Activated T-cell treated with anti-CD3 and anti-CD28 coated beads, Interleukin-2, amount 50 U/mL, for 1 hour (primary cell): ENCODE results near the gene TBX4.
"Not testable (repeated sequence)": the region's sequence is repeated elsewhere in the genome, so short reads cannot be mapped to it uniquely, and the experiment has no call there.

Experiments
- DNase-seq: peaks from one replicate; pipeline ENCODE4 v3.0.0-alpha.2; 2020

Gene TBX4

DNA sequence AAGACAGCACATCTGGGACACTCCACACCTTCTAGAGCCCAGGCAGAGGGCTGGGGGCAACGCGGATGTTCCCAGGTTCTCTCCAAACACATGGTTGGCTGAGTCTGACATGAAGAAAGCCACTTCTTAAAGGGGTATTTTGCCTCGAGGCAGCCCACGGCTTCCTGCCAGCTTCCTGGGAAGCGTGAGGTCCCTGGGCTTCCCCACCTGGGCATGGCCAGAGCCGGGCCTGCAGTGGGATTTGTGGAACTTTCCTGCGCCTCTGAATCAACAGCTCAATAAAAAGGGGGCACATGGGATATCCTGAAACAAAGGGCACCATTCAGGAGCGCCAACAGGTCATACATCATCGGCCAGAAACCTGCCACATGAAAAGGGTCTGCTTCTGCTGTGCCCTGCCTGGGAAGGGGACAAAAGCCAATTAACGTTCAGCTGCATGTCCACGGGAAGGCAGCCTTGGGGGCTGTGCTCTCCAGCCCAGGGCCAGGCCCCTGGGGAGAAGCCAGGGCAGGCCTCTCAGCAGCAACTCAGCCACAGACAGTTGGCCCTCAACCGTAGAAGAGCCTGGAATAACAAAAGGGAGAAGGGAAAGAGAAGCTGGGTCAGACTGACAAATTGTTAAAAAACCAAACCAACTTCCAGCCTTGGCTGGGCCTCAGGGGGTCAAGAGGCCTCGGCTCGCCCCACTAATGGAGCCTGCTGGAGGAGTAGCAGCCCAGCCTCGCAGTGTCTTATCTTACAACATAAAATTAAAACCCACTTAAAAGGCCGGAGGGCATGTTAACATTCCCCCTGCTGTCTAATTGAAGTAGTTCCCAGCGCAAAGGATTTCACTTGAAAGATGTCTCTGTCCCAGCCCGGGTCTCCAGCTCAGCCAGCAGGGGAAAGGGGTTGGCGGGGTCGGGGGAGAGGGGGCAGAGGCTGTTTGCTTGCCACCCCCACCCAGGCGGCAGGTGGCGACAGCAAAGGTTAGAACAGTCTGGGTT, 34.2 kb downstream of the TBX4 start:
- no peak for DNase-seq

DNA sequence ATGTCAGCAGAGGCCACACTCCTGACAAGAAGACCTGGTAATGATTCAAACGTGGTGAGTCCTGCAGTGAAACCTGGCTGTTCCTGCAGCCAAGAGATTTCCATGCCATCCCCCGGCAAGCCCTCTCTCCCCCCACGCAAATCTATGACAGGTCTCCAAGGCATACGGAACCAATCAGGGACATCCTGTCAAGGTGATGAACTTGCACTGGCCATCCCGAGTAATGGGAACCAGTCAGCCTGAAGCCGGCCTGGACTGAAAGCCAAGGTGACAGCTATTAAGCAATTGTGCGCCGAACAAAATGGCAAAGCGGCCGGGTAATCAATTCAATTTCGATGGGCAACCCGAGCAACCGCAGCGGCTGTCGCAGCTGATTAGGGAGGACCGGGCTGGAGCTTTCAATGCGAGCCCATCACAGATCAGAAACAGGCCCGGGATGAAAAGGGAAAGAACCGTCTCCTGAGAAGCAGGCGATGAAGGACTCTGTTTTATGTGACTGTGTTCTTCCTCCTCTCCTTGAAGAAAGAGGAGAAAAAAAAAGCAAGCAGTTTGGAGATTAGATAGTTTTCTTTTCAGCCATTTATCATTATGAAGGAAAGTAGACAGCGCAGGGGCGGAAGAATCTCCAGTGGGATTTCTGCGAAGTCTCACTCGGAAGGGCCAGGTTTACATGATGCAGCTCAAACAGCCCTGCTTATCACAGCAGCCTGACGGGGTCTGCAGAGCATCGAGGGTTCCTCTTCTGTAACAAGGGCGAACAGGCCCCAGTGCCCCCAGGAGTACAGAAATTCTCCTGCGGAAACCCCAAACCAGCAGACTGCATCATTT, 35.2 kb downstream of the TBX4 start:
- no peak for DNase-seq

DNA sequence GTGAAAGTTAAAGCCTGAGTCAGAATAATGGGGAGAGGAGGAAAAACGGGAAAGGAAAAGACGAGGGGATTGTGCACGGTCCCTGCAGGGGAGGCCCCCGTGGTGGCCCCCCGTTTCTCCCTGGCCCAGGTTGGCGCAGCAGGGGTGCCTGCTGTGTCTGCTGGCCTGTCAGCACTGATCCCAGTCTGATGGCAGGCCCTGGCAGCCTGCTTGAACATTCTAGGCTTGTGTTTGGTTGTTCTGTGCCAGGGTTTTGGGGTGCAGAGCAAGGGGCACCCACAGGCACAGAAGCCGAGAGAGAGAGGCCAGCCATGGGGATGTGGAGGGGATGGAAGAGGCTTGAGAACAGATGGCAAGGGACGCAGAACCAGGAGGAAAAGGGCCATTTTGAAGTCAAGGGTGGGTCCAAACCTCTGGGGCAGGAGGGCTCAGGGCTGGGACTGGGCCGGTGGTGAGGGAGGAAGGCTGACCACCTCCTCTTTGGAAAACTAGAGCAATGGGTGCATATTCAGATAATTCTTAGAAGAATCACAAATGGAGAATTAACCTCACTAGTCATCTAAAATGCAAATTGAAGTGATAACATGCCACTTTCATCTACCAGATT, 35.9 kb downstream of the TBX4 start:
- no peak for DNase-seq

DNA sequence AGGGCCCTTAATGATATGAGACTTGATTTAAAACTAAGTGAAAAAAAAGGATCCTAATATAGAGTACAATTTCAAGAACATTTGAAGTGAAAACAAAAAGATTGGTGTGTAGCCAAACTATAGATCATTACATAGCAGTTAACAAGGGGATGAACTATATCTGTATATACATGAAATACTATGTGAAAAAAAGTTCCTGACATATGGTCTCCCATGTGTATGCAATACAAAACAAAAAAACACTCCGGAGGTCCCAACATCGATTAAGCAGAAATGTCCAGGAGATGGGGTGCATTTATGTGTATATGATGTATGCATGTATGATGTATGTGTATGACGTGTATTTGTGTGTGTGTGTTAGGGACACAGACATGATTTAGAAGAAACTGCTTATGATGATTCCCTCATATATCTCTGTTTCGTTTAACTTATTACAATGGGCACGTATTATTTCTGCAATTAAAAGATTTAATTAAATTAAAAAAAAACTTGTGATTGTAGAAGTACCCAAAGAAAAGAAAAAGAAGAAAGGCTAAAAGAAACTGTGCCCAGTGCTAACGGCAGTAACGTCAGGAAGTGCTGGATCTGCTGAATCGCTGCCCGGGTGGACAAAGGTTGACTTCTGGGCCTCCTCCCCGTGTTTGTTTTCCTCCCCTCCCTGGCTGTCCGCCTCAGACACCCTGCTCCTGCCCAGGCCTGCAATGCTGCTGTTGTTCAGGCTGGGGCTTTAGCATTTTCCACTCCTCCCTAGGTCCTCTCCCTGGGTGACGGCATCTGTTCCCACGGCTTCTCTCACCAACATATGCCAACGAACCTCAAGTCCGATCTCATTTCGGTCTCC, 36.9 kb downstream of the TBX4 start:
- no peak for DNase-seq

DNA sequence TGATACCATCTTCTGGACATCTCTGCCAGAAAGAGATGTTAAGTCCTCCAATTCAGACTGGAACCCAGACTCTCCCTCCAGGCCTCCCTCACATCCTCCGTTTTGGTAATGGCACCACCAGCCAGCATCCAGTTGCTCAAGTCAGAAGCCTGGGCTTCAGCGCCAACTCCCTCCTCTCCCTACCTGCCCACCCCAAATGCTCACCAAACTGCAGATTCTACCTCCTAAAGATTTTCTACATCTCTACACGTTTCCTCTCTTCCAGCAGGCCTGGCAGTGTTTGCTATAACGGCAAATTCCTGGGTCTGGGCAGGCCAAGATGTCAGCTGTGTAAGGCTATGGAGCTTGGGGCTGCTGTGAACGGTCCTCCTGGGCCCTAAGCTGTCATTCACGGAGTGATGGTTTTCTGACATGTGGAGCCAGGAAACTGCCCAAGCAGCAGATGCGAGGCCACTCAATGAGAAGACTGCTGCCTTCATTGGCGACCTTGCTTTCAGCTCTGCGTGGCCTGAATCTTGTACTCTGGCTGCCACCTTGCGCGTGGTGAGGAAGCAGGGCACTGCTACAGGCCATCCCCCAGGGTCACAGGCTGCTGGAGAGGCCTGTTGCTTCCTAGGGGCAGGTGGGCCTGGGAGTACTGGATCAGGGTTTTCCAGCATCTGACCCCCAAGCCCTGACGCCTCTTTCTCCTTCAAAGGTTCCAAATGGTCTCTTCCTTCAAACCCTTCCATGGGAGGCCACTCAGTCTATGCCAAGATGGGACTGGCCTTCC, 37.7 kb downstream of the TBX4 start:
- DNase-seq = no peak

DNA sequence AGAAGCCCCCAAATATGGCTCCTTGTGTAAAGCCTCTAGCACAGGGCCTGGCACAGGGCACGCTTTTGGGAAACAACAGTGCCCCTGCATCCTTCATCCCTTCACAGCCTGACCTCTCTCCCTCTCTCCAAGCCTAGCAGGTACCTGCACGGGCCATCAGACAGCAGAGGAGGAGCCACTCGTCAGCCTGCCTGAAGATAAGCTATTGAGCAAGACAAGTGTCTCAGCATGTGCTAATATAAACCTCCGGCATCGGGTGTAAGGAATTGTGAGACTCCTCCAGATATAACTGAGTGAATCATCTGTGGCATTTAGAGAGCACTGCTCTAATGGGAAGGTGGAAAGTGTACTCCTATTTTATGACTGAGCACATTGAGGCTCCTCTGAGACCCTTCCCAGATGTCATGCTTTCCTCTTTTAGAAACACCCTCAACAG, 38.3 kb downstream of the TBX4 start:
- DNase-seq = no peak

DNA sequence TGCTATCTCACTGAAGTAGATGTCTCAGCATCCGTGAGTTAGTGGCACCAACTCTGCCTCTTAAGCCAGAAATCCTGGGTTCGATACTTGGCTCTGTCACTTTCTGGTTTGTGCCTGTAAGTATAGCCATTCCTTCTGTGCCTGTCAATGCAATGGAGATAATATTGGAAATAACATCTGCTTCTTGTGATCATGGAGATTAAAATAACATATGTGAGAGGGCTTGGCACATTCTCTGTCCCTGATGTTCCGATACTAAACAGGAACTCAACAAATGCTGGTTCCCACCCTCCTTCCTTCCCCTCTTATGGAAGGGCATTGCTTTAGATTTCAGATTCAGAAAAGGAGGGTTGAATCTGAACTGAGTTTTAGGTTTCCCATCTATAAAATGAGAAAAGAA, 39.8 kb downstream of the TBX4 start:
- no peak for DNase-seq

DNA sequence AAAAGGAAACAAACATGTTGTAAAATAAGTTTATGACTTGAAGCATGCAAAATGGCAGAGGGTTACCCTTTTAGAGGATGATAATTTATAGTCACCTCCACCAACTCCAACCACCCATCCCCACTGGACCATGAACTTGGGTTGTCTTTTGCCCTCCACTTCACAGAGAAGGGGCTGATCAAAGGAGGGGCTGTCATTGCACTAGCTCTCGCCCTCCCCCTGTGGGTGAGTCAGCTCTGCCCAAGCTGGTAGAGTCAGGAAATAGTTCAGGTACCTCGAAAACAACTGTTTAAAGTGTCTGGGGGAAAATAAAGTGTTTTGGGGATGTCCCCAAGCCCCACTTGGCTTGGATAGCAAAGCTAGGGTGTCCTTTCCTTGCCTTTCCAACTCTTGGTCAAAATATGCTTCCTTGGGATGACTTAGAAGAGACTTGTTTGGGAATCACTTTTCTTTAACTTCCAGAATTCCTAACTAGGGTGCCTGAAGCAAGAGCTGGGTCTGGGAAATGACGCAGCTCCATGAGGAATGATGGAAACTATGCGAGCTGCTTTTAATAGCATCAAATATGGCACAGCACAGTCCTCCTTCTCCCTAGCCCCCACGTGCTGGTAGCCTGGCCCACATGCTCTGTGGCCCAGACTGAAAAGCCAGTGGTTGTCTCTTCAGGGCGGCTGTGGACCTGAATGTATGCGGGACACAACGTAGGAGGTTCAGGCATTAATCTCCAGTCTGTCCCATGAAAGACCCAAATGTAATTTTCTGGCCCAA, 40.7 kb downstream of the TBX4 start:
- DNase-seq = no peak

DNA sequence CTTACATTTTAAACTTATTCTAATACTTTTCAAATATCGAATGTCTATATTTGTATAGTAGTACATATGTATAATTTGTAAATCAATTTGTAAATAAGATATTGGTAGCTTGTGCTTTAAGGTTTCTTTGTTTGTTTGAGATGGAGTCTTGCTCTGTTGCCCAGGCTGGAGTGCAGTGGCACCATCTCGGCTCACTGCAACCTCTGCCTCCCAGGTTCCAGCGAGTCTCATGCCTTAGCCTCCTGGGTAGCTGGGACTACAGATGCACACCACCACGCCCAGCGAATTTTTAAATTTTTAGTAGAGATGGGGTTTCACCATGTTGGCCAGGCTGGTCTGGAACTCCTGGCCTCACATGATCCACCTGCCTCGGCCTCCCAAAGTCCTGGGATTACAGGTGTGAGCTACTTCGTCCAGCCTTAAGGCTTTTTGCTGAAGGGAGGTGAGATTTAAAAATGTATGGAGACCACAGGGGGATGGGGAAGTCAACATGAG, 41.7 kb downstream of the TBX4 start:
- DNase-seq = not testable (repeated sequence)

DNA sequence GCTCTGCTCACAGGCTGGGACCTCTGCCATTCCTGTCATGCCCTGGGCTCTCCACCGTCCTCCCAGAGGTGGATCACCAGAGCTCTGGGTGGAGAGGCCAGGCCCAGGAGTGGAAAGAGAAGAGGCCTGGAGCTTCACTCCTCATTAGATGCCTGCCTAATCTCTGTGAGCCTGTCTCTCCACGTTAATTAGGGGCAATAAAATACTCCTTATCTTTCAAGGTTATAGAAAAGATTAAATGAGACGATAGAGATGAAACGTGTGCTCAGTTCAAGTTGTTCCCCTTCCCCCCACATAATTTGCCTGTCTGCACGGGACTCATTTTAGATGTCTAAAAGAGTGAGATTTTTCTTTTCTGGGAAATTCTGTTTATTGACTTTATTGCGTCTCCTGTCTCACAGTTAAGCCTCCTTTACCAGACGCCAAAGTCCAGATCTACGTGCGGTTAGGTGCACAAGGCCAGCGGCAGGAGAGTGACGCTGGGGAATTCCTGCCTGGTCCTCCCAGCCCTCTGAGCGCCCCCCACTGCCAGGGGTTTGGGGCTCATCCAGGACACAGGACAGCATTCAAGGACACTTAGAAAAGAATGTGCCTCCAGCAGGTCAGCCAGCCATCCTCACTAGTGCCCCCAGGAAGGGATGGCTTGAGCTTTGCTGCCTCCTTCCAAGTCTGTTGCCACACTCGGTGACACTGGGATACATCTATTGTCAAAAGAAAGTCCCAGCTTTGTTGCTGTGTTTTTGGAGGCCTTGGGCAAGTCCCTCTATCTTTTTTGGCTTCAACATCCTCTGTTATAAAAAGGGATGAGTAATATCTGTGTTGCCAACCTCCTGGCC, 42.3 kb downstream of the TBX4 start:
- DNase-seq = no peak

DNA sequence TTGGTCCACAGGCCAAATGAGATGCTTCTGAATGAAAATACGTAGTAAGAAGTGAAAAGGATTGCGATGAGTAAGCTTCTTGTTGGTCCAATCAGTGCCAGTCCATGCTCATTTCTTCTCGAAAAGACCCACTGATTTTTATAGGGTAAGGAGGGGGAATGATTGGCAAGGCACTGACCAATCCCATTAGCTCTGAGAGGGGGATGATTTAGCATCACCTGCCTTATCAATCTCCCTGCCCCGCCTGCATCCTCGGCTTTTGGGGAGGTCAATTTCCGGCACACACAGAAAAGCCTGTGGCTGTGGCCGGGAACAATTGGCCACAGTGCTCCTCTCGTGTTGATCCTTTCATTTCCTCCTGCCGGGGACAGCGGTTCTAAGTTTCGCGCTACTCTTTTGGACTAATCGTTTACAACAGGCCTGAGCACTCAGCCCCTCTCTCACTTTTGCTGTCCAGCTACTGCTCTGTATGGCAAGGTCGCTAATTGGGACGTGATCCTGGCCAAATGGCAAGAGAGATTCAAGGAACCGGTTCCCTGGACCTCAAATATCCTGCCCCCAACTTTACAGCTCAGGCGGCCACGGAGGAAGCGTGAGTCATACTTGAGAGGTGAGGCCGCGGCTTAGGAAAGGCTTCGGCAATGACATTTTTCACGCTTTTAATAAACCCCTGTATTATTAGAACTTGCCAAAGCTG, 43.1 kb downstream of the TBX4 start:
- DNase-seq = no peak

DNA sequence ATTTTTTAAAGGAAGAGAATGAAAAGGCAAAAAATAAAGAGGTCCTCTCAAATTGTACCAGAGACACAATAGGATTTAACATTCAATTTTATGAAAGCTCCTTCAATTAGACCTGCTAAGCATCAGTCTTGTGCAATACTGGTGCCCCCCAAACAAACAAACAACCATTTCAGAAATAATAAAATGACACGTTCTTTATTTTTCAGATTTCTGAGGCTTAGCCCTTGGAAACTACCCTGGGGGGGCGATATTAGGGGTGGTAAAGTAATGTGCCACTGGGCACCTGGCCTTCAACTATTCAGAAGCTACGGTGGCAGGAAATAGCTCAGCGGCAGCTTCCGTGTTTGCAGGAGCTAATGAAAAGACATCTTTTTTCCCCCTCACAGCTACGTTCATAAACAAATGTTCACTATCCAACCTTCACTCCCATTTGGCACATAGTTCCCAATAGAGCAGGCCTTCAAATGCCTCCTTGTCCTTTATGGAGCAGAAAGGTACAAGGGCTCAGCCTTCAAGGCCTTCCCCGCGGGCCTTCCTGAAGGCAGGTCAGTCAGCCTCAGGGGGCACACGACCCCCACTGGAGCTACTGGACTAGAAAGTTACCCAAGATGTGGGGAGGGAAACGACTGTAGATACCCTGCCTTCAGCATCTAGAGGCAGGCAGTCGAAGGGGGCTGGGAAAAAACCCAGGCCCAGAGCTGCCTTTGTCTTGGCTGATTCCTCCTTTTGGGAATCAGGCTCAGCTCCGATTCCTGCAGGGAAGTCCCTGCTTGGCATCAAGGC, 44.1 kb downstream of the TBX4 start:
- DNase-seq = no peak

DNA sequence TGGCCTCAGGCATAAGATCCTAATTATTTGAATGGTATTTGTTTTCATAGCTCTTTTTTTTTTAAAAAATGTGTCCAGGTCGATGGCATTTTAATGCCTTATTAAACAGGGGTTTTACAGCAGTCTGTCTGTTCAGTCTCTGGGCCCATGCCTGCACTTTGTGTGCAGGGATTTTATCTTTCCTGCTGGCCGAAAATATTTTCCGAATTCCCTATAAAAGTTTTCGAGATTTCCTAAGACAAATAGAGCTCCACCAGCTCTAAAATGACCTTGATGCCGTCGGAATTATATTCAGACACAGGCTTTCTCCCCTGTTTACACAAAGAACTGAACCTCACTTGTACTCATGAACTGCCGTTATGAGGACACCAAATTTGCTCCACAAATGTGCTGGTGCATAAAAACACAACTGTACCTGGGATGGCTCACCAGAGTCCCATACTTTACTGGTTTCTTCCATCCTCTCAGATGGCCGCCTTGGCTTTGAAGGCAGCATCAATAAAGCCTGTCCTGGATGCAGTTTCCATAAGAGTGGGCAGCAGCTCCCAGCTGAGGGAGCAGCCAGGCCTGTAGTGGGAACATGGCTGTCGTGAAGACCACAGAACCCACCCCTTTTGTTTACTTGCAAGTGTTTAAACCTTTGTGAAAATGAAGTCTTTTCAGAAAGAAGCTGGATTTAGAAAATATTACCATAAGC, 44.9 kb downstream of the TBX4 start:
- no peak for DNase-seq

DNA sequence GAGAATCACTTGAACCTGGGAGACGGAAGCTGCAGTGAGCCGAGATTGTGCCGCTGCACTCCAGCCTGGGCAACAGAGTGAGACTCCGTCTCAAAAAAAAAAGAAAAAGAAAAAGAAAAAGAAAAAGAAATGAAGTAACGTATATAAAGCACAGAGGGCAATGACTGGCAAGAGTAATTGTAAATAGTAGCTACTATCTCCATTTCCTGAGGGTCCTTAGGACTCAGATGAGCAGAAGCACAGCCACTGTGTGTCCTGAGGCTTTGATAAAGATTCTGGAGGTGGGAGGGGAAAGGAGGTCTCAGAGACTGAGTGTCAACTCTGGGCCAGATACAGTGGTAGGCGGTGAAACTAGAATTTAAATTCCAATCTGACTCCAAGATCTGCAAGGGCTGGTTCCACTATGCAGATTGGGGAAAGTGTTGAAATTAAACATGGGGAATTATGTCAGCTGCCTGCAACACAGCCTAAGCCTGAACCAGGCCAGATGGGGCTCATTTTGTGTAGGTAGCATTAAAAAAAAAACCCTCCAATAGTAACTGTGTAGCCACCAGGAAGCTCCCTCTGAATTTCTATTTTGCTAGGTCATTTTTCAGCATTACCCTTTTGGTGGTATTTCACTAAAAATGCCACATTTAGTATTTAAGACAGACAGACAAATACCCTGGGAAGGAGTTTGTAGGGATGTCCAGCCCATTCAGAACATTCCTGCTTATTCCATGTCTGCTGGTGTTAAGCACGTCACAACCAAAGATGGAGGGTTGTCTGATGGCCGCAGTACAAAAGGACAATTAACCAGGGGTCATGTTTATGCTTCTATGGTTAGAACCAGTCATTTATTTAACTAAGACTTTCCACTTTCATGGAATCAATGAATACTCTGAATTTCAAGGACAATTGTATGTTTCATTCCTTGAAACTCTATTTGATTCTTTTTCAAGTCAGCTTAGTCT, 46.1 kb downstream of the TBX4 start:
- DNase-seq = no peak

DNA sequence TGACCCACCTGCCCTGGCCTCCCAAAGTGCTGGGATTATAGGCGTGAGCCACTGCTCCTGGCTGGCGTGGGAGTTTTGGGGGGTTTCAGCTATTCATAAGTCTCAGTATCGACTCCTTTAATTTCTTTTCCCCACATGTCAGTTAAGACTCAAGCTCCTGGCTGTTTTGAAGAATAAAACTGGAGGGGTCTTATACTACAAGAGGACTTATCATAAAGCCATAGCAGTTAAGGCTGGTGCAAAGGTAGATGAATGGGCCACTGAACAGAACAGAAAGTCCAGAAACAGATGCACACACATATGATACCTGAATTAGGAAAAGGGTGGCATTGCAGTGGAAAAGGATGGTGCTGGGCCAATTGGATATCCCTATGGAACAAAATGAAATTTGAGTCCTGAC, 47.4 kb downstream of the TBX4 start:
- no peak for DNase-seq

DNA sequence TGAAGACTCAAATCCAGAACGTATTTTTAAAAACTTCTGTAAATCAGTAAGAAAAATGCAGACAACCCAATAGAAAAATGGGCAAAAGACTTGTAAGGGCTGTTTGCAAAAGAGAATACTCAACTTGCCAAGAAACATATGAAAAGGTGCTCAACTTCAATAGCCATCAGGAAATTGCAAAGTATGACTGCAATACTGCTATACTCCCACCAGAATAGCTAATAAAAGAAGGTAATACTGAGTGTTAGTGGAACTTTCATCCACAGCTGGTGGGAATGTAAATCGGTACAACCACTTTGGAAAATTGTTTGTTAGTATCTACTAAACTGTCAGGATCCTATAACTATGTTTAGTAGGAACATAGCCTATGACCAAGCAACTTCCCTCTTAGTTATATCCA, 48.1 kb downstream of the TBX4 start:
- DNase-seq = no peak
